ENCODE measurements around the gene SLC4A5. TPM values are rescaled to one million over a fixed set of nuclear protein-coding genes. Genes with fewer than 3 reads are reported as not detected.

Gene SLC4A5
- polyA plus RNA-seq, 1 of the 3 experiments (the other 2 are of a cell fraction), result 0.25 TPM

- no peak for DNase-seq
- no peak overlapping the region for H3K4me3 ChIP-seq (ENCODE audit: low read depth in 2 of 2, low read length in 1 of 2)
- no peak for TF ChIP-seq PBX3 (IDR thresholded peaks at IDR 0.05)
- TF ChIP-seq TAF1 (IDR thresholded peaks at IDR 0.05; ENCODE audit: borderline replicate concordance, low read depth, low read length), result no peak
- no peak for TF ChIP-seq FOXJ3 (CRISPR knock-in tag; IDR thresholded peaks at IDR 0.05)
- no peak for TF ChIP-seq FOXM1 (IDR thresholded peaks at IDR 0.05; ENCODE audit: low read depth)
- TF ChIP-seq ELF1 (IDR thresholded peaks at IDR 0.05), result no peak
- no peak for TF ChIP-seq CTCF (IDR thresholded peaks at IDR 0.05)
- TF ChIP-seq RAD21 (IDR thresholded peaks at IDR 0.05; ENCODE audit: low read length), result no peak
- no peak for TF ChIP-seq RFX5 (IDR thresholded peaks at IDR 0.05; ENCODE audit: low read length)
- TF ChIP-seq MEF2A (IDR thresholded peaks at IDR 0.05; ENCODE audit: borderline replicate concordance, low read depth), result no peak
- TF ChIP-seq TEAD4 (IDR thresholded peaks at IDR 0.05; ENCODE audit: borderline replicate concordance, insufficient read depth), result no peak
- no peak for TF ChIP-seq REST (IDR thresholded peaks at IDR 0.05; ENCODE audit: low read depth, low read length)
- no peak for TF ChIP-seq MAX (IDR thresholded peaks at IDR 0.05; ENCODE audit: low read depth)
- no peak for TF ChIP-seq POLR2AphosphoS5 (IDR thresholded peaks at IDR 0.05; ENCODE audit: low read depth, low read length)
- no peak for TF ChIP-seq JUND (IDR thresholded peaks at IDR 0.05)
- TF ChIP-seq MXI1 (IDR thresholded peaks at IDR 0.05; ENCODE audit: low read depth, low read length), result no peak
- TF ChIP-seq IRF3 (IDR thresholded peaks at IDR 0.05; ENCODE audit: low read depth, low read length), result no peak
- TF ChIP-seq EZH2phosphoT487 (IDR thresholded peaks at IDR 0.05; ENCODE audit: borderline replicate concordance, low read depth), result no peak
- no peaks in the 10 kb centered on the region for H3K9me3 ChIP-seq
- H4K20me1 ChIP-seq (ENCODE audit: insufficient read depth), result no peaks in the 10 kb centered on the region
- no peaks in the 10 kb centered on the region for H3K79me2 ChIP-seq (ENCODE audit: insufficient read depth)
- ChIA-PET CTCF (interaction anchor here (1.4 to 1.9 kb wide), 2 partner anchors 8 to 13 kb away, joined by 6 to 9 read pairs; partner anchors contain the start of gene MOB1A), POLR2A (interaction anchor here (1.2 kb wide), 1 partner anchor 13 kb away, joined by 5 read pairs; the partner anchor contains the start of gene MOB1A)
- H3F3A ChIP-seq (replicated peaks; ENCODE audit: insufficient read depth), result no peaks in the 10 kb centered on the region
- H3K27me3 ChIP-seq (ENCODE audit: insufficient read depth), result no peaks in the 10 kb centered on the region
- no peak overlapping the region for H3K27ac ChIP-seq (ENCODE audit: low read depth in 2 of 2, low read length in 1 of 2)
- H3K36me3 ChIP-seq (replicated peaks in 1 of 2; ENCODE audit: control insufficient read depth in 1 of 2, insufficient read depth in 2 of 2, low read length in 1 of 2), result no peaks in the 10 kb centered on the region
- H3K9me2 ChIP-seq, result no peaks in the 10 kb centered on the region
- no peak overlapping the region for H3K4me2 ChIP-seq
- no peaks in the 10 kb centered on the region for H3K4me1 ChIP-seq (ENCODE audit: control insufficient read depth in 1 of 2, insufficient read depth in 2 of 2, low read depth in 1 of 2, low read length in 1 of 2)
- no peak overlapping the region for H3K9ac ChIP-seq
- no peak overlapping the region for H2AFZ ChIP-seq (ENCODE audit: low read depth)
- WGBS (ENCODE audit: low lambda C conversion rate), result 39% methylated on average over 6 of the region's 6 CpGs
These were observed 151.4 kb downstream of the SLC4A5 start for GRCh38 chr2:74191596-74192380.
